GM21526 (cell line): ENCODE results near the gene TBC1D5.

Experiments used
- ATAC-seq: cut with Tn5 transposase; IDR thresholded peaks from one replicate; pipeline ENCODE4 v1.9.1; 2021; ENCODE audit warnings: moderate library complexity; ENCODE audit not compliant: unreplicated experiment, low FRiP score

TBC1D5 gene

DNA sequence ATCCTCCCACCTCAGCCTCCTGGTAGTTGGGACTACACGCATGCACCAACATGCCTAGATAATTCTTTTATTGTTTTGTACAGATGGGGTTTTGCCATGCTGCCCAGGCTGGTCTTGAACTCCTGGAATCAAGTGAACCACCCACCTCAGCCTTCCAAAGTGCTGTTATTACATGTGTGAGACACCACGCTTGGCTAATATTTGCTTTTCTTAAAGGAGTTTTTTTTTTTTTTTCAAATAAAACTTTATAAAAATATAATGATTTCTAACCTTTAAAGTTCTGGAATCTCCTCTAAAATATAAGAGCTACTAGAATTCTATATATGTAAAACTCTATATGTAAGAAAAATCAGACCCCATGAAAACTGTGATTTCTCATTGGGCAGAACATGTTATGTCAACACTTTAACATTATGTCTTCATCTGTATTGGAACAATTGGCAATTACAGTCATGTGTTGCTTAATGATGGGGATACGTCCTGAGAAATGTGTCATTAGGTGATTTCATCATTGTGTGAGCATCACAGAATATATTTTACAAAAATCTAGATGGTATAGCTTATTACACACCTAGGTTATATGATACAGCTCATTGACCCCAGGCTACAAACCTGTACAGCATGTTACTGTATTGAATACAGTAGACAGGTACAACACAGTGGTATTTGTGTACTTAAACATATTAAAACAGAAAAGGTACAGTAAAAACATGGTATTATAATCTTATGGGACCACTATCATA, 480.6 kb downstream of the TBC1D5 start:
- no peak for ATAC-seq

DNA sequence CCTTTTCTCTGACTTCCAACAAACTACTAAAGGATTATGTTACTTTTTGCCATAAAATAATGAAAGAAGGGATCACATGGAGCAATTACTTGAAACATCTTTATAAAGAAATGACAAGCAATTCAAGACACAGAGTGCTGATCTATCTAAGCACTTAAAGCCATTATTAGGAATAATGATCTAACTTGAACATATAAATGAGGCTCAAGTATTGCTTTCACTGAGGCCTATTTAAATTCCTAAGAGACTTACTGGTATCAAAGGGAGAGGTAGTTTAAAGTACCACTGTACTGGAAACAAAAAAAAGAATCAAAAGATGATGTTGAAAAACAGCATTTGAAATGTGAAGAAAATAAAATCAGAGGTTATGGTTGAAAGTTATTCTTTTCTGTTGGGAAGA, 482.2 kb downstream of the TBC1D5 start:
- no peak for ATAC-seq

DNA sequence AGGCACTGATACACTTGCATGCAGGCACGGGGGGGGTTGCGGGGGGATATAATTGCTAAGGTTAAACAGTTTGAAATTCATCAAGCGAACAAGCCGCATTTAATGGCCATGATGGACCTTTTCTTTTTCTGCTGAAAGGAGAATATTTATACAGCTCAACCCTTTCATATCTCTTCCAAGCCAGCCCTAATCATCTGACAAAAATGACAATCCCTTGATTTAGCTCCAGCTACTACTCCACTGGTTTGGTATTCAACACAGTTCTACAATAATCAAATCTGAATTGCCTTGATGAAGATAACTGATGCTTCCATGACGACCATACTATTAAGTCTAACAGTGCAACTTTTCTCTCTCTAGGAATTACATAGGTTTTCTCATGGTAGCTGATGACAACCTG, 482.7 kb downstream of the TBC1D5 start:
- ATAC-seq: no peak

DNA sequence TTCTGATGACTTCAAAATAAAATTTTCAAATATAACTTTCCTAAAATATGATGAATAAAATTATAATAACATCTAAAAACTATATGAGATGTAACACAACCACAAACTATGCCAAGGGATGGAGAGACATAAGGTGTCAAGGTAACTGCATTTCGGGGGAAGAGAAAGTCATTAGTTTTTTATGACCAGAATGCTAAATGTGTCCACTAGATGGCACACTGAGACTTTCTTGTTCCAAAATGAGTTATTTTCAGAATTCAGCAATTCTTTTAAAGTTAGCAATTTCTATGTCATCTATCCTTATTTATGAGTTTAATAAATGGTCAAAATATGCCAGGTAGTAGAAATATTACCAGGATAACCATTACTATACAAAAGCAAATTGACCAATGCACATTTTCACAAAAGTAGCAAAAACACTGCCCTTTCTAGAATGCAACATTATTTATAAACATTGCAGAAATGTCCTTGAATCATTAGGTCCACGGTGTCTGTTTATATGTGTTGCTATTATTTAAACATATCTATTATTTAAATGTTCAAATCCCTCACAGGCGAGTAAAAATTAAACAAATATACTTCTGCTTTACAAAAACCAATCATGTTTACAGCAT, 483.5 kb downstream of the TBC1D5 start:
- no peak for ATAC-seq

GRCh38 chr3:17257269-17257668, 485.2 kb downstream of the TBC1D5 start:
- ATAC-seq: no peak

GRCh38 chr3:17243621-17244020, 498.8 kb downstream of the TBC1D5 start:
- no peak for ATAC-seq

DNA sequence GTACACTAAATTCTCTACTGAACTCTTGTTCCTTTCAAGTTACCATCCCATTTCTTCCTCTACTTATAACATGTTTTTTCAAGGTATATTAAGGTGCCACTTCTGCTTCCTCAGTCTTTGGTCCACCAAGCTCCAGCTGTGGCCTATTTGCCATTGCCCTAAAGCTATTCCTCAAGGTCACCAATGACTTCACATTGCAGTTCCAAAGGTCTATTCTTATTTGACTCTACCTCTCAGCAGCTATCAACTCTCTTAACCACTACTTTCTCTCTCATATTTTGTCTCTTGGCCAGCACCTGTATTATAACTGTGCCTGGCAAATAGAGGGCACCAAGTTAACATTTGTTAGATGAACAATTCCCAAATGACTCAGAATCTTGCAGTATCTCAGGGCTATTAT, 503.0 kb downstream of the TBC1D5 start:
- ATAC-seq: no peak

- ATAC-seq: no peak
These were observed 504.4 kb downstream of the TBC1D5 start for GRCh38 chr3:17238023-17238422.

- no peak for ATAC-seq
These were observed 507.1 kb downstream of the TBC1D5 start for GRCh38 chr3:17235310-17235709.

- ATAC-seq: no peak
These were observed 508.0 kb downstream of the TBC1D5 start for GRCh38 chr3:17234382-17234781.

- peak; percentile 78 for ATAC-seq
These were observed 509.0 kb downstream of the TBC1D5 start for GRCh38 chr3:17233398-17233800.

DNA sequence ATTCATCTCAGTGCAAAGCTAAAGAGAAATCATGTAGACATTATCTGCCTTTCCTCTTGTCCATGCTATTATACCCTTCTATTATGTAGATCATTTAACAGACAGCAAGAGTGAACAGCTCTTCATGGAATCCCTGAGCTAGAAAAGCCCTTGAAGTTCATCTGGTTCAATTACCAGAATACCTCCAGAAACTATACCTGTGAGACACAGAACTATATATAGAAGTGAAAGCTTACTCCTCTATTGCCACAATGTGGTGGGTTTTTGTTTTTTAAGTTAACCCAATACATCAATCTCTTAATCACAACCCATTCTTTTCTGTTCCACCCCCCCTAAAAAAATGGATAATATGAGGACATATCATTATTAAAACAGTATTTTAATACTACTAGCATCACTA, 510.0 kb downstream of the TBC1D5 start:
- no peak for ATAC-seq

- ATAC-seq: no peak
These were observed 510.7 kb downstream of the TBC1D5 start for GRCh38 chr3:17231537-17232261.

DNA sequence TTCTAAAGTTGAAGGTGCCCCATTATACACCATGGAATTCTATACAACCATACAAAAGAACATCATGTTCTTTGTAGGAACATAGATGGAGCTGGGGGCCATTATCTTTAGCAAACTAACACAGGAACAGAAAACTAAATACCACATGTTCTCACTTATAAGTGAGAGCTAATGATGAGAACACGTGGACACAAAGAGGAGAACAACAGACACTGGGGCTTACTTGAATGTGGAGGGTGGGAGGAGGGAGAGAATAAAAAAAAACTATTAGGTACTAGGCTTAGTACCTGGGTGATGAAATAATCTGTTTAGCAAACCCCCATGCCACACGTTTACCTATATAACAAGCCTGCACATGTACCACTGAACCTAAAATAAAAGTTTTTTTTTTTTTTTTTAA, 515.0 kb downstream of the TBC1D5 start:
- no peak for ATAC-seq

DNA sequence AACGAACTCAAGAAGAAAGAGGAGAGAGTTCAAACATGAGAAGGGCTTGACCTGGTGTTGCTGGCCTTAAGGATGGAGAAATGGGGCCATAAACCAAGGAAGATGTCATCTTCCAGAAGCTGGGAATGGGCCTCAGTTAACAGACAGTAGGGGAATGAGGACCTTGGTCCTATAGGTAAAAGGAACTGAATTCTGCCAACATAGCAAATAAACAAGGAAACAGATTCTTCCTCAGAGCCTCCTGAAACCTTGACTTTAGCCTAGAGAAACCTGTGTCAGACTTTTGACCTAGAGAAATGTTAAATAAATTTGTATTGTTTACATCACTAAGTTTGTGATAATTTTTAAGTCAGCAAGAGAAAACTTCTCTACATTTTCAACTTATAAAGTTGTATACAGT, 520.9 kb downstream of the TBC1D5 start:
- no peak for ATAC-seq

DNA sequence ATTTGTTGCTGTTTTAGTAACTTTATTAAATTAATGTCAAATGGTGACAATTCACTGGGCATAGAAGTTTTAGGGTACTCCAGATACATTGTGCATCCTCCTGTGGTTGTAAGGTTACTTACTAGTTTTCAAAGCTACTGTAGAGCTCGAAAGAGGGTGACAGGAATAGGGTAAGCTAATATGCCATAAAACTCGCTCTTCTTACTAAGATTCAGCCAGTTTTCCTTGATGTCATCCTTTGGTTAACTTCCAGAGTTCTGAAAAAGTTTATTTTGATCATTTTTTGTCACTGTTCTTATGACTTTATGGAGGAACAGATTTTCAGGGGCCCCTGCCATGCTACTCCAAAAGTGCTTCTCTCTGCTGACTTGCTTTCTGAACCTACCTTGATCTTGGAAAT, 522.8 kb downstream of the TBC1D5 start:
- ATAC-seq: no peak

DNA sequence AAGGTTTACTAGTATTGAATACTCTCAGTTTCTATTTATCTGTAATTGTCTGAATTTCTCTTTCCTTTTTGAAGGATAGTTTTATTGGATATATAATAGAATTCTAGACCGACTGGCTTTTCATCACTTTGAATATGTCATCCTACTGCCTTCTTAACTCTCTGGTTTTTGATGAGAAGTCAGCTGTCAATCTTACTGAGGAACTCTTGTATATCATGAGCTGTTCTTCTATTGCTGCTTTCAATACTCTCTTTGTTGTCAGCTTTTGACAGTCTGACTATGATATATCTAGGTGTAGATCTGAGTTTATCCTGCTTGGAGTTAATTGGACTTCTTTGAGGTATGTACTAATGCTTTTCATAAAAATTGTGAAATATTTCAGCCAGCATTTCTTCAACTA, 523.8 kb downstream of the TBC1D5 start:
- ATAC-seq: no peak

GRCh38 chr3:17217588-17217987, 524.8 kb downstream of the TBC1D5 start:
- ATAC-seq: no peak

- ATAC-seq: no peak
These were observed 529.3 kb downstream of the TBC1D5 start for GRCh38 chr3:17213102-17213501.

DNA sequence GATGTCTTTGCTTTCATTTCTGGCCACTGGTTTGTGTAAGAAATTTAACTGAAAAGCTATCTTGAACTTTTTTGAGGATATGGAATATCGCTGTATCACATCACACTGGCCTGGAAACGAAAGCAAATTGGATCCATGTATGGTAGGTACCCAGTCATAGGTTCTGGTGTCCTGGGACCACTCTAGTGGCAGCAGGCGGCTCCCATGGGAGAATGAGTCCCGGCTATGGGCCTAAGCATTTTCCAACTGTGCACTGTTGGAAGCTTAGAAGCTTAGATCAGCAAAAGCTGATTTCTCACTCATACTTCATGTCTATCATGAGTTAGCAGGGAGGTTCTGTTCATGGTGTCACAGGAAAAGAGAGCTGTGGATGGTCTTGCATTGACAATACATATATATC, 534.5 kb downstream of the TBC1D5 start:
- no peak for ATAC-seq

- no peak for ATAC-seq
These were observed 535.4 kb downstream of the TBC1D5 start for GRCh38 chr3:17207019-17207418.
